Activated naive CD8-positive, alpha-beta T cell treated with anti-CD3 and anti-CD28 coated beads, Interleukin-2, amount 10 ng/mL, durations not matched to agents 7 days and 5 days (primary cell): Measurements from ENCODE around the gene HOXD10. TPM values are rescaled to one million over a fixed set of nuclear protein-coding genes. Genes with fewer than 3 reads are reported as not detected.

Experiments used
- ATAC-seq: fragments of 150-1000 bp; cut with Tn5 transposase; one replicate; pipeline ENCODE4 v1.10.0; 2021; ENCODE audit warnings: low read depth, moderate library complexity
- POLR2A ChIA-PET: fragments of 350-600 bp; sonication (Branson Sonifier 250); formaldehyde crosslinking; loops from one replicate; lab custom pipeline; 2021; ENCODE audit warnings: antibody characterized with exemption; lab: Charles Lee
- DNase-seq: peaks from one replicate; pipeline ENCODE4 v3.0.0; 2021
- H3K27ac Mint-ChIP-seq: one replicate; pipeline ENCODE4 v1.8.0; 2022; ENCODE audit warnings: mild to moderate bottlenecking, mixed read lengths
- H3K27me3 Mint-ChIP-seq: one replicate; pipeline ENCODE4 v1.8.0; 2022; ENCODE audit warnings: mild to moderate bottlenecking, moderate library complexity, mixed read lengths
- H3K36me3 Mint-ChIP-seq: one replicate; pipeline ENCODE4 v1.8.0; 2021; ENCODE audit warnings: mild to moderate bottlenecking, mixed read lengths
- H3K4me1 Mint-ChIP-seq: one replicate; pipeline ENCODE4 v1.8.0; 2021; ENCODE audit warnings: mixed read lengths
- H3K4me3 Mint-ChIP-seq: one replicate; pipeline ENCODE4 v1.8.0; 2022; ENCODE audit warnings: mild to moderate bottlenecking, moderate library complexity, mixed read lengths
- H3K9me3 Mint-ChIP-seq: one replicate; pipeline ENCODE4 v1.8.0; 2021; ENCODE audit warnings: mixed read lengths
- total RNA-seq, 2 experiments: library from RNA; stranded (reverse); gene quantifications; one replicate each; pipeline ENCODE4 v1.2.3, GENCODE V29; 2021

HOXD10 gene
- total RNA-seq, 2 experiments from 2014 or later = not detected

- peaks cover 90% of the 10 kb centered on the region for H3K27me3 Mint-ChIP-seq
Measured at GRCh38 chr2:176159663-176160250, 43.2 kb downstream of the HOXD10 start.

GRCh38 chr2:176160251-176160985 is 43.8 kb downstream of the HOXD10 start:
- Mint-ChIP-seq H3K36me3 (peaks cover 5% of the 10 kb centered on the region), H3K27ac (no peak overlapping the region), H3K9me3 (peaks cover 5% of the 10 kb centered on the region), H3K27me3 (peaks cover 90% of the 10 kb centered on the region), H3K4me3 (no peak overlapping the region), H3K4me1 (peaks cover 6% of the 10 kb centered on the region)
- POLR2A ChIA-PET = no interaction called here
- ATAC-seq (no peak), DNase-seq (no peak)

More at GRCh38 chr2:176159663-176160250, 43.2 kb downstream of the HOXD10 start:
- ATAC-seq (no peak), DNase-seq (no peak)
- POLR2A ChIA-PET = no interaction called here
- no peak overlapping the region for H3K27ac Mint-ChIP-seq
- no peak overlapping the region for H3K4me3 Mint-ChIP-seq
- H3K9me3 Mint-ChIP-seq = peaks cover 5% of the 10 kb centered on the region
- H3K4me1 Mint-ChIP-seq = peaks cover 6% of the 10 kb centered on the region
- H3K36me3 Mint-ChIP-seq = peaks cover 5% of the 10 kb centered on the region

GRCh38 chr2:176160986-176161824 is 44.6 kb downstream of the HOXD10 start:
- POLR2A ChIA-PET = no interaction called here
- Mint-ChIP-seq H3K4me3 (no peak overlapping the region), H3K9me3 (peaks cover 5% of the 10 kb centered on the region), H3K27ac (no peak overlapping the region), H3K4me1 (peaks cover 6% of the 10 kb centered on the region), H3K27me3 (peaks cover 90% of the 10 kb centered on the region), H3K36me3 (peaks cover 5% of the 10 kb centered on the region)
- DNase-seq (no peak), ATAC-seq (no peak)

DNA sequence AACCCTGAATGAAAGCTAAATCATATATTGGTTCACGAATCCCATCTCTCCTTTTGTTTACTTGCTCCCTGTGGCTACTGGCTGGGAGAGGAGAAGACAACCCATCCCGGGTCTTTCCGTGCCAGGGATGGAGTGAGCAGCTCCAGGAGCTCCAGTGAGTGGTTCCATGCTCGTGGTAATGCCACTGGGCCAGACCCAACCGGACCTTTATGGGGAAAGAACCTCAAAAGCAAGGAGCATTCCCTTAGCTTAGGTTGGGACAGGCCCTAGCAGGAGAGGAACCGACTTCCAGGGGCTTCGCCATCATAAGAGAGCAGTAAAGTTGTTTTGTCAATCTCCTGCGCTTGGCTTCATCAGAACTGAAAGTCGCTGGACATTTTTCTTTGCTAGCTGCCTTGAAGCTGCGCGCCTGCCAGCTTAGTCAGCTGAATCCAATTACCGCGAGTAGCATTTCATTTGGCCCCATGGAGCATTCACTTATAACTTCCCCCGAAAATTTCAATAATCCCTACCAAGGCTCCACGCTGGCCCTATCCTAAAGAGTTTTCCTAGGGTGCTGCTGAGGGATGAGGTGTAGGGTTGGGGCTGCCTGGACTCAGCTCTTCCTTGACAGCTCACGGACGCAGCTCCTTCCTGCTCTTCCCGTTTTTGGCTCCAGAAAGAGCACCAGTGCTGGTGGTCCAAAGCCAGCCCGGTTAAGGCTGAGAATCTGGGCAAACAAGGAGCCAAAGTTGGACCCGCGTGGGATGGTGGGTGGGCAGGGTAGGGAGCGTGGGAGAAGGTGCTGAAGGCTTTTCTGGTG is 45.4 kb downstream of the HOXD10 start:
- peaks cover 6% of the 10 kb centered on the region for H3K4me1 Mint-ChIP-seq
- ATAC-seq = no peak
- H3K27me3 Mint-ChIP-seq = peaks cover 91% of the 10 kb centered on the region
- no peak for DNase-seq
- H3K9me3 Mint-ChIP-seq = peaks cover 5% of the 10 kb centered on the region
- no peak overlapping the region for H3K4me3 Mint-ChIP-seq
- POLR2A ChIA-PET = interaction anchor here (0.7 kb wide), 1 partner anchor 65 kb away, joined by 3 read pairs; no protein-coding TSS in a partner anchor
- H3K36me3 Mint-ChIP-seq = peaks cover 5% of the 10 kb centered on the region
- no peak overlapping the region for H3K27ac Mint-ChIP-seq

GRCh38 chr2:176162911-176163671 is 46.5 kb downstream of the HOXD10 start:
- no peak overlapping the region for H3K27ac Mint-ChIP-seq
- DNase-seq (no peak), ATAC-seq (no peak)
- peaks cover 3% of the 10 kb centered on the region for H3K9me3 Mint-ChIP-seq
- H3K4me3 Mint-ChIP-seq = peak overlapping the region; percentile 39
- H3K36me3 Mint-ChIP-seq = peaks cover 3% of the 10 kb centered on the region
- POLR2A ChIA-PET = interaction anchor here (0.7 kb wide), 1 partner anchor 67 kb away, joined by 3 read pairs; no protein-coding TSS in a partner anchor
- peaks cover 3% of the 10 kb centered on the region for H3K4me1 Mint-ChIP-seq
- peaks cover 90% of the 10 kb centered on the region for H3K27me3 Mint-ChIP-seq

DNA sequence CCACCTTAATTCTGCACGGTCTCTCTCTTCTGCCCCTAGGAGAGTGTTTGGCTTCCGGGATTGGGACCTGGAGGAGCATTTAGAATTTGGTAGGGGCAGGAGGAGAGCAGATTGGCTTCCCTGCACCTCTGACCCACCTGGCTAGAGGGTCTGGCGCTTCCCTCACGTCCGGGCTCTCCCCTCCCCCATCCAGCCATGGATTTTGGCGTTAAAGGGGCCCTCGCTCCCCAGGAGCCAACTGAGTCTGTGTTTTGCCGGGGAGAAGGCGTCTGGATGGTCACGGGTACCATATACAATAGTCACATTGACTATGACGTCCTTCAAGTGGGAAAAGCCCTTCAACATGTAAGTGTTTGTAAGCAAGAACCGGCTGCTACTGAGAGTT is 47.1 kb downstream of the HOXD10 start:
- Mint-ChIP-seq H3K27ac (peak overlapping the region; percentile 75), H3K36me3 (peaks cover 3% of the 10 kb centered on the region)
- POLR2A ChIA-PET = no interaction called here

GRCh38 chr2:176164201-176164600 is 47.6 kb downstream of the HOXD10 start:
- H3K9me3 Mint-ChIP-seq = peaks cover 2% of the 10 kb centered on the region
- peaks cover 3% of the 10 kb centered on the region for H3K4me1 Mint-ChIP-seq
- DNase-seq (no peak), ATAC-seq (no peak)
- H3K36me3 Mint-ChIP-seq = peaks cover 3% of the 10 kb centered on the region
- POLR2A ChIA-PET = no interaction called here
- peak overlapping the region; percentile 75 for H3K27ac Mint-ChIP-seq
- peaks cover 82% of the 10 kb centered on the region for H3K27me3 Mint-ChIP-seq
- H3K4me3 Mint-ChIP-seq = no peak overlapping the region

More for the DNA sequence above, 47.1 kb downstream of the HOXD10 start:
- H3K9me3 Mint-ChIP-seq = peaks cover 2% of the 10 kb centered on the region
- ATAC-seq (no peak), DNase-seq (no peak)
- H3K4me1 Mint-ChIP-seq = peaks cover 3% of the 10 kb centered on the region
- H3K4me3 Mint-ChIP-seq = no peak overlapping the region
- peaks cover 85% of the 10 kb centered on the region for H3K27me3 Mint-ChIP-seq

DNA sequence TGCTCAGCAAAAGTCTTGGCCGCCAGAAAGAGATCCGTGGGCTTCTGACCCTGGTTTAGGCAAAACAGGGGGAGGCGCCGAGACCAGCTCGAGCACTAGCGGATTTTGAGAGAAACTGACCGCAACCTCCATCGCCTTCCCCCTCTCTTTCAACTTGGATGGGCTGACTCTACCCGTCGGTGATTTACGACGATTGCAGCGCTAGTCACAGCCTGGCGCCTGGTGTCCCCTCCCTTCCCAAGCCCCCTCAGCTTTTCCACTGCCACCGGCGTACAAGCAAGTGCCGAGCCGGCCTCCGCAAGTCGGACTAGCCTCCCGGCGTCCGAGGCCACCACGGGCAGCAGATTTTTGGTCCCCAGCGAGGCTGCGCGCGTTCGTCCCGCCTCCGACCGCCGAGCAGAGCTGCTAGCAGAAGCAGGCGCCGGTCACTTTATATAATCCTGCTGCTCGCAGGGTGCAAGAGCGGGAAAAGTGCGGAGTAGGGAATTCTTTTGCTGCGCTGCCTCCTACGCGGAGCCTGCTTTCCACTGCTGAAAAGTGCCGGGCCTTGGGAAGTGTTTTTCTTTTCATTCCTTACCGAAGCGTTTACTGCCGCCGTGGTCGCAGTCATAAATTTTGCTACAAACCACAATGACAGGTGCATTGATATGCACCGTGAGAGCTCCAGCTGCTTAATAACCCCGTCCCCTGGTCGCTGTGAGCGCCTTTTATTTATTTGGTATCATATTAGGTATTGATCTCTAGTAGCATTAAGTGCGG is 48.2 kb downstream of the HOXD10 start:
- peaks cover 82% of the 10 kb centered on the region for H3K27me3 Mint-ChIP-seq
- peaks cover 3% of the 10 kb centered on the region for H3K4me1 Mint-ChIP-seq
- DNase-seq (no peak), ATAC-seq (no peak)
- peaks cover 2% of the 10 kb centered on the region for H3K9me3 Mint-ChIP-seq
- POLR2A ChIA-PET = no interaction called here
- no peak overlapping the region for H3K4me3 Mint-ChIP-seq
- peaks cover 3% of the 10 kb centered on the region for H3K36me3 Mint-ChIP-seq
- H3K27ac Mint-ChIP-seq = peak overlapping the region; percentile 9

GRCh38 chr2:176165370-176166050 is 48.9 kb downstream of the HOXD10 start:
- POLR2A ChIA-PET = no interaction called here
- ATAC-seq (no peak), DNase-seq (no peak)
- H3K4me1 Mint-ChIP-seq = peaks cover 3% of the 10 kb centered on the region
- peaks cover 3% of the 10 kb centered on the region for H3K36me3 Mint-ChIP-seq
- H3K27ac Mint-ChIP-seq = peak overlapping the region; percentile 9
- H3K4me3 Mint-ChIP-seq = no peak overlapping the region
- peaks cover 79% of the 10 kb centered on the region for H3K27me3 Mint-ChIP-seq
- peaks cover 2% of the 10 kb centered on the region for H3K9me3 Mint-ChIP-seq

DNA sequence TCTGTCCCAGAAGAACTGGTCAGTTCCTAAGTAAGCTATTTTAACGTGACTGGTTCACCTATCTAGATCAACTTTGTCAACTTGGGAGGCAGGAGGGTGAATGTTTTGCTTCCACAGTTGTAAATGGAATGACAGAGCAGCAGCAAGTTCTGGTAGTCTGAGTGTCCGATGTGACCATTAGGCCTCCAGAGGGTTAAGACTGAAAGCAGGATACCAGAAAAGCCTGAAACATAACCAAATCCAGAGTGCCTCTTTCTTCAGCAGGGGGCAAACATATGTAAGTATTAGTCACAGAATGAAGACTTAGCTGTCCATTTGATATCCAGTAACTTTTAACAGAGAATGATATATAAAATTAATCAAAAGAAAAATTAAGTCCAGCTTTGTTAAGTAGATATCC is 49.7 kb downstream of the HOXD10 start:
- H3K36me3 Mint-ChIP-seq = peaks cover under 1% of the 10 kb centered on the region
- no peak for ATAC-seq
- H3K4me1 Mint-ChIP-seq = peaks cover under 1% of the 10 kb centered on the region
- no peak for DNase-seq
- H3K9me3 Mint-ChIP-seq = peaks cover 2% of the 10 kb centered on the region
- no peak overlapping the region for H3K4me3 Mint-ChIP-seq
- POLR2A ChIA-PET = no interaction called here
- H3K27ac Mint-ChIP-seq = no peak overlapping the region
- H3K27me3 Mint-ChIP-seq = peaks cover 78% of the 10 kb centered on the region

DNA sequence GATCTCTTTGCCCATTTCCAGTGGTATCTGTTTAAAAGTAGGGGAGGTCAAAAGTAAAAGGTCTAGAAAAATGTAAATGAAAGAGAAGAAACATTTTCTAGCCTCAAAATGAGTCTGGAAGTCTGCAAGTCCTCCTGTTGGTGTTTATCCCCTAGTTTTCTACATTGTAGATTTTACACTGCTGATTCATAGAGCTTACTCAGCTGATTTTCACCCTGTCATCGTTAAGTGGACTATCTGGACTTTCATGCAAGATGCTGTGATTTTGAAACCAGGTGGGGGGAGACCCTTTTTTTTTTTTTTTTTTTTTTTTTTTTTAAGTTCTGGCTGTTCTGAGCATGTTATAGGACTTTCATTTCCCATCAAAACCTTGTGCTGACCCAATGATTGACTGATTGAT is 50.8 kb downstream of the HOXD10 start:
- Mint-ChIP-seq H3K36me3 (no peaks in the 10 kb centered on the region), H3K4me3 (no peak overlapping the region), H3K4me1 (peaks cover 1% of the 10 kb centered on the region), H3K9me3 (peaks cover 2% of the 10 kb centered on the region), H3K27ac (no peak overlapping the region), H3K27me3 (peaks cover 76% of the 10 kb centered on the region)
- ATAC-seq = no peak
- POLR2A ChIA-PET = no interaction called here
- DNase-seq = no peak
